ENCODE results near the gene FOSL2. TPM values are rescaled to one million over a fixed set of nuclear protein-coding genes. Genes with fewer than 3 reads are reported as not detected.

Gene FOSL2
- total and polyA plus RNA-seq, 10 donors, result 3.2 to 134 (median 91.2) TPM

DNA sequence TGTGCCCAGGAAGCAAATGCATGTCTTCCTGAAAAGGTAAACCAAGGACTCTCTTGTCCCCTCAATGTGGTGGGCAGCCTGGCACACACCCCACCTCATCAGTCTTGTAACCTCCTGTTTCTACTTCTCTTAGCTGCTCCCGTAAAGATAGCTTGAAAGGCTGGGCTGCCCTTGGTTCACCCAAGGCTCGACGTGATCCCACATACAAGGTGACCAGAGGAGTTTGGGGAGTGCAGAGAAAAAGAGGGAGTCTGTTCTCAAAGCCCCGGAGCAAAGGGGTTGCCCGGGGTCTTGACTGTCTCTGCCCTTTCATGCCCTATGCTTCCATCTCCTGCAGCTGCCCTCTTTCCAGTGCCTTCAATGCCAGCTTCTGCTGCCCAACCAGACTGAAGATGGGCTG, 18.3 kb upstream of the FOSL2 start:
- H3K4me1 ChIP-seq, result peaks cover 0 to 21% (median 14%) of the 10 kb centered on the region in 6 donors
- peak; percentile 56 for DNase-seq
- no peaks in the 10 kb centered on the region for H3K36me3 ChIP-seq
- no peaks in the 10 kb centered on the region for H3K9me3 ChIP-seq
- H3K4me3 ChIP-seq, result no peak overlapping the region
- peaks cover 0 to 16% (median 0%) of the 10 kb centered on the region in 7 donors for H3K27me3 ChIP-seq (replicated peaks in 1 of 7)
- no peak overlapping the region for H3K27ac ChIP-seq
- 82 to 91% (median 88%) methylated on average over 5 of the region's 5 CpGs for WGBS, 5 donors
- intact Hi-C loops (cut with DNase I; ENCODE audit: low total_unique reads), result no loop called here
- TF ChIP-seq POLR2A (IDR thresholded peaks at IDR 0.05) (no peak), POLR2AphosphoS5 (IDR thresholded peaks at IDR 0.05) (no peak)

DNA sequence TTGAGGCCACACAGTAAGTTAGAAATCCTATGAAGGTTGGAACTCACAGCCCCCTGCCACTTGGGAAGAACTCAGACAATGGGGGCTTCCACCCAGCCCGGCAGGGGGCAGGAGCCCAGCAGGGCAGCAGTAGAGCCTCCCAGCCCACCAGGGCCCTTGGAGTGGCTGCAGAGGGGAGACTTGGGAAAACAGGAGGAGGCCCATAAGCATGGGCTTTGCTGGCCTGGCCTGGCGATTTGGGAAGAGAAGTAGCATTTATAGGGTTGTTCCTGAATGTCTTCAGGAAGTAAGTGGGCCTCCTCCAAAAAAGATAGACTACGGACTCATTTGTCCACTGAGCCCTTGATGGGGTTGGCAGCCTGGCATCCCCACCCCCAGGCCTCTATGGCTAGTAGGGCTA, 17.4 kb upstream of the FOSL2 start:
- H3K9me3 ChIP-seq, result no peaks in the 10 kb centered on the region
- no peaks in the 10 kb centered on the region for H3K36me3 ChIP-seq
- WGBS, 5 donors, result 80 to 93% (median 84%) methylated on average over 3 of the region's 3 CpGs
- H3K27me3 ChIP-seq (replicated peaks in 1 of 7), result peaks cover 0 to 16% (median 0%) of the 10 kb centered on the region in 7 donors
- intact Hi-C loops (cut with DNase I; ENCODE audit: low total_unique reads), result no loop called here
- TF ChIP-seq, protein P1, sequence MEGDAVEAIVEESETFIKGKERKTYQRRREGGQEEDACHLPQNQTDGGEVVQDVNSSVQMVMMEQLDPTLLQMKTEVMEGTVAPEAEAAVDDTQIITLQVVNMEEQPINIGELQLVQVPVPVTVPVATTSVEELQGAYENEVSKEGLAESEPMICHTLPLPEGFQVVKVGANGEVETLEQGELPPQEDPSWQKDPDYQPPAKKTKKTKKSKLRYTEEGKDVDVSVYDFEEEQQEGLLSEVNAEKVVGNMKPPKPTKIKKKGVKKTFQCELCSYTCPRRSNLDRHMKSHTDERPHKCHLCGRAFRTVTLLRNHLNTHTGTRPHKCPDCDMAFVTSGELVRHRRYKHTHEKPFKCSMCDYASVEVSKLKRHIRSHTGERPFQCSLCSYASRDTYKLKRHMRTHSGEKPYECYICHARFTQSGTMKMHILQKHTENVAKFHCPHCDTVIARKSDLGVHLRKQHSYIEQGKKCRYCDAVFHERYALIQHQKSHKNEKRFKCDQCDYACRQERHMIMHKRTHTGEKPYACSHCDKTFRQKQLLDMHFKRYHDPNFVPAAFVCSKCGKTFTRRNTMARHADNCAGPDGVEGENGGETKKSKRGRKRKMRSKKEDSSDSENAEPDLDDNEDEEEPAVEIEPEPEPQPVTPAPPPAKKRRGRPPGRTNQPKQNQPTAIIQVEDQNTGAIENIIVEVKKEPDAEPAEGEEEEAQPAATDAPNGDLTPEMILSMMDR (IDR thresholded peaks at IDR 0.05 in 8 of 11, conservative IDR thresholded peaks at IDR 0.05 in 3 of 11), result no peak
- TF ChIP-seq POLR2A (IDR thresholded peaks at IDR 0.05) (no peak), POLR2AphosphoS5 (IDR thresholded peaks at IDR 0.05) (no peak)
- peak; percentile 54 for DNase-seq
- peaks cover 0 to 30% (median 15%) of the 10 kb centered on the region in 6 donors for H3K4me1 ChIP-seq
- no peak overlapping the region for H3K27ac ChIP-seq
- no peak overlapping the region for H3K4me3 ChIP-seq

GRCh38 chr2:28375742-28376631, 16.7 kb upstream of the FOSL2 start:
- H3K27ac ChIP-seq, result no peak overlapping the region
- TF ChIP-seq, protein P1 (IDR thresholded peaks at IDR 0.05 in 8 of 11, conservative IDR thresholded peaks at IDR 0.05 in 3 of 11), result no peak
- no peak for TF ChIP-seq POLR2AphosphoS5 (IDR thresholded peaks at IDR 0.05)
- no peak for TF ChIP-seq POLR2A (IDR thresholded peaks at IDR 0.05)
- H3K9me3 ChIP-seq, result no peaks in the 10 kb centered on the region
- intact Hi-C loops (cut with DNase I; ENCODE audit: low total_unique reads), result no loop called here
- WGBS, 5 donors, result 86 to 99% (median 91%) methylated on average over 8 of the region's 8 CpGs
- H3K4me1 ChIP-seq, result peaks cover 0 to 35% (median 15%) of the 10 kb centered on the region in 6 donors
- peaks cover 0 to 16% (median 0%) of the 10 kb centered on the region in 7 donors for H3K27me3 ChIP-seq (replicated peaks in 1 of 7)
- DNase-seq, result peak; percentile 60
- no peak overlapping the region for H3K4me3 ChIP-seq
- no peaks in the 10 kb centered on the region for H3K36me3 ChIP-seq

DNA sequence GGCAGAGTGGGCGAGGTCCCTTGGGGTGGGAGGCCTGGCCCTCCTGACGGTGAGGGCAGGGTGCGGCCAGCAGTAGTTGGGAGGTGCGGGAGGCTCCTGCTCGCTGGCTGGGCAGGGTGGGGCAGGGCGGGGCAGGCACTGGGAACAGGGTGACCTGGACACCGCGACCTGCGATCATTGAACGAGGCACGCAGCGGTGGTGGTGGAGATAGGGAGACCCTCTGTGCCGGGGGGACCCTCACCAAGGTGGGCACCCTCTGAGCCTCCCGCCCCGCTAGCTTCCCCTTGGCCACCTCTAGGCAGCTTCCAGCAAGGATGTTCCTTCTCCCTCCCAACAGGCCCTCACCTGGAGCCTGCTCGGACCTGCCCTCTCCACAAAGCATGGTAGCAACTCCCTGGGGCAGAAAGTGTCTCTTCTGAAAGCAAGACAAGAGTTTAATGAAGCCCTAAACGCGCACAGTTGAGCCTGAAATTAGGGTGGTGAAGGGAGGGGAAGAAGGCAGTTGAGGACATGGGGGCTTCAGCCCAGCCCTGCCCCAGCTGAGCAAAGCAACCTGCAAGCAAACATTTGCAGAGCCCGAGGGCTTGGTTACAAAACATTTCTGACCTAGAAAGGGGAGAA, 15.4 kb upstream of the FOSL2 start:
- Histone ChIP-seq H3K27me3 (replicated peaks in 1 of 7) (peaks cover 0 to 16% (median 0%) of the 10 kb centered on the region in 7 donors), H3K9me3 (no peaks in the 10 kb centered on the region), H3K4me1 (peaks cover 0 to 48% (median 15%) of the 10 kb centered on the region in 6 donors), H3K4me3 (no peak overlapping the region), H3K36me3 (no peaks in the 10 kb centered on the region), H3K27ac (no peak overlapping the region)
- WGBS, 5 donors, result 88 to 96% (median 89%) methylated on average over 13 to 19 of the region's 19 CpGs
- intact Hi-C loops (cut with DNase I; ENCODE audit: low total_unique reads), result no loop called here
- TF ChIP-seq POLR2A (IDR thresholded peaks at IDR 0.05), result no peak
- TF ChIP-seq, protein P1 (IDR thresholded peaks at IDR 0.05 in 8 of 11, conservative IDR thresholded peaks at IDR 0.05 in 3 of 11), result no peak
- no peak for TF ChIP-seq POLR2AphosphoS5 (IDR thresholded peaks at IDR 0.05)
- peak; percentile 68 for DNase-seq

All from spleen (tissue), 11 donors.